HG03280 (cell line): Measurements from ENCODE around the gene HBG2.

ENCODE experiments used
- ATAC-seq: cut with Tn5 transposase; IDR thresholded peaks from one replicate; pipeline ENCODE4 v1.9.1; 2021; ENCODE audit warnings: mild to moderate bottlenecking, moderate library complexity; ENCODE audit not compliant: unreplicated experiment

Gene HBG2

GRCh38 chr11:5231111-5231510 is 23.5 kb downstream of the HBG2 start:
- no peak for ATAC-seq

GRCh38 chr11:5230266-5230665 is 24.3 kb downstream of the HBG2 start:
- ATAC-seq, result no peak

- no peak for ATAC-seq
Observed at GRCh38 chr11:5229796-5230195, 24.8 kb downstream of the HBG2 start.

GRCh38 chr11:5229356-5229755 is 25.2 kb downstream of the HBG2 start:
- ATAC-seq, result no peak

- no peak for ATAC-seq
Observed at GRCh38 chr11:5228124-5228523, 26.5 kb downstream of the HBG2 start.

- no peak for ATAC-seq
Observed at GRCh38 chr11:5227681-5228080, 26.9 kb downstream of the HBG2 start.

GRCh38 chr11:5226732-5227310 is 27.8 kb downstream of the HBG2 start, which contains the start of gene HBB:
TSS of gene HBB (minus strand) at chr11:5227071. CDS start at chr11:5227021, 50 bp downstream.
- no peak for ATAC-seq

- no peak for ATAC-seq
Observed at GRCh38 chr11:5225480-5225871, 29.1 kb downstream of the HBG2 start.

GRCh38 chr11:5224538-5225479 is 29.8 kb downstream of the HBG2 start:
- ATAC-seq, result no peak

- ATAC-seq, result no peak
Observed at GRCh38 chr11:5223686-5224085, 30.9 kb downstream of the HBG2 start.

GRCh38 chr11:5223146-5223545 is 31.4 kb downstream of the HBG2 start:
- ATAC-seq, result no peak

- no peak for ATAC-seq
Observed at GRCh38 chr11:5210376-5210885, 44.1 kb downstream of the HBG2 start.

- ATAC-seq, result no peak
Observed at GRCh38 chr11:5204787-5205186, 49.8 kb downstream of the HBG2 start.

GRCh38 chr11:5203366-5203765 is 51.2 kb downstream of the HBG2 start:
- ATAC-seq, result no peak
